GM12892 (cell line): ENCODE data around the gene GYS1.

ENCODE experiments used
- POLR2AphosphoS5 ChIP-seq: IDR thresholded peaks from 2 replicates; pipeline ENCODE4 v1.6.1; 2011; ENCODE audit warnings: low read depth, low read length, control low read depth
- TAF1 ChIP-seq: IDR thresholded peaks from 2 replicates; pipeline ENCODE4 v1.6.1; 2011; ENCODE audit warnings: low read depth, mild to moderate bottlenecking, control low read depth, low read length, borderline replicate concordance

DNA sequence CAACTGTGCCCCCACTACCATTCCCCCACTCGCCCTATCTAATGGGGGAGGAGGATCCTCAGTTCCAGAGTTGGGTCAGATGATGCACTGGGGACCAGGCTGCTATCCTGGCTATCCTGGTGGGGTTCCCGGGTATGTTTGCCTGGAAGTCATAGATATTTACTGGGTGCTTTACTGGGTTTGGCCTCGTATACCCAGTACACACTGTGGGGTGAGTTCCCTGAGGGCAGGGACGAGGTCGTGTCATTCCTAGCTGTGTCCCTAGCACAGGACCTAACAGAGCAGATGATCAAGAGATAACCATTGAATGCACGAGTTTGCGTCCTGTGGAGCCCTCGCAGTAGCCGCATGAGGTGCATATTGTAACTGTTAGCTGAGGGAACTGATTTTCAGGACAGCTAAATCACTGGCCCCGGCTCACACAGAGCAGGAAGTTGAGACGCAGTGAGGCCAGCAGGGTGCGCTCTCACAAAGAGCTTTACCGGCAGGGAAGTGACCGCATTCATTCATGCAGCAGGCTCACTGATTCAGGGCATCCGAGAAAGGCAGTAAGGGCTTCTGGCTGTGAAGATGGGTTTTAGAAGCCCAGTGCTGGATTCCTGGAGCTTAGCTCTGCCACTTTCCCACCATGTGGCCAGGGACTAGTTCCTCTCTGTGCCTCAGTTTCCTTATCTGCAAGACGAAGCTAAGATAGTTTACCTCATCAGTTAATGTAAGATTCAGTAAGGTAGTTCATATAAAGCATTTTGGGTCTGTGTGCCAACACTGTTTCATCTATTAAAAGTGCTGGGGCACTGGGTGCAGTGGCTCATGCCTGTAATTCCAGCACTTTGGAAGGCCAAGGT is 6.6 kb upstream of the GYS1 start:
- TF ChIP-seq TAF1: no peak
- TF ChIP-seq POLR2AphosphoS5: no peak
